ENCODE results near the gene DCT.

GRCh38 chr13:94481941-94482340 lies 2.5 kb upstream of the DCT start:
- TF ChIP-seq, protein P1, sequence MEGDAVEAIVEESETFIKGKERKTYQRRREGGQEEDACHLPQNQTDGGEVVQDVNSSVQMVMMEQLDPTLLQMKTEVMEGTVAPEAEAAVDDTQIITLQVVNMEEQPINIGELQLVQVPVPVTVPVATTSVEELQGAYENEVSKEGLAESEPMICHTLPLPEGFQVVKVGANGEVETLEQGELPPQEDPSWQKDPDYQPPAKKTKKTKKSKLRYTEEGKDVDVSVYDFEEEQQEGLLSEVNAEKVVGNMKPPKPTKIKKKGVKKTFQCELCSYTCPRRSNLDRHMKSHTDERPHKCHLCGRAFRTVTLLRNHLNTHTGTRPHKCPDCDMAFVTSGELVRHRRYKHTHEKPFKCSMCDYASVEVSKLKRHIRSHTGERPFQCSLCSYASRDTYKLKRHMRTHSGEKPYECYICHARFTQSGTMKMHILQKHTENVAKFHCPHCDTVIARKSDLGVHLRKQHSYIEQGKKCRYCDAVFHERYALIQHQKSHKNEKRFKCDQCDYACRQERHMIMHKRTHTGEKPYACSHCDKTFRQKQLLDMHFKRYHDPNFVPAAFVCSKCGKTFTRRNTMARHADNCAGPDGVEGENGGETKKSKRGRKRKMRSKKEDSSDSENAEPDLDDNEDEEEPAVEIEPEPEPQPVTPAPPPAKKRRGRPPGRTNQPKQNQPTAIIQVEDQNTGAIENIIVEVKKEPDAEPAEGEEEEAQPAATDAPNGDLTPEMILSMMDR (IDR thresholded peaks at IDR 0.05): no peak
- TF ChIP-seq POLR2A (IDR thresholded peaks at IDR 0.05): no peak
